GM21528 (cell line): ENCODE results near the gene SRC.
"Not testable (repeated sequence)": the region's sequence is repeated elsewhere in the genome, so short reads cannot be mapped to it uniquely, and the experiment has no call there.

Experiments
- ATAC-seq: cut with Tn5 transposase; IDR thresholded peaks from one replicate; pipeline ENCODE4 v1.9.1; 2021; ENCODE audit warnings: mild to moderate bottlenecking, moderate library complexity; ENCODE audit not compliant: unreplicated experiment, low FRiP score

The SRC gene

GRCh38 chr20:37361336-37361735 is 15.4 kb downstream of the SRC start:
- no peak for ATAC-seq

DNA sequence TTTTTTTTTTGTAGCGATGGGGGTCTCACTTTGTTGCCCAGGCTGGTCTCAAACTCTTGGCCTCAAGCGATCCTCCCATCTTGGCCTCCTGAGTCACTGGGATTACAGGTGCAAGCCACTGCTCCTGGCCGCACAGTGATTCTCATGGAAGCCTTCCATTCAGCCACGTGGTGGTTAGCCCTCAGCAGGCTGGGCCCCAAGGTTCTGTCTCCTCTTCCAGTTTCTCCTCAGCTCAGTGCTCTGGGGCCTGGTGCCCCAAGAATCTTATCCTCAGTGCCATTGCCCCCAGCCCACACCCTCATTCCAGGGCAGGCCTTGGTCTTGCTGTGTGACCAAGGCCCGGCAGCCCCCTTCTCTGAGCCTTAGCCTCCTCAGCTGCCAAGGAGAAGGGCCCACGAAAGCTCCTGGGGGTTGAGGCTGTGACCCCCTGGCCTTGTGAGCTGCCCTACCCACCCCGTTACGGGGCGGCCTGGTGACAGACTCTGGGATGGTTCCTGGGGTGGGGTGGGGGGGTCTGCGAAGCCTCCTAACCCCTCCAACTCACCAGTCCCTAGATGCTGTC is 16.4 kb downstream of the SRC start:
- ATAC-seq = no peak

DNA sequence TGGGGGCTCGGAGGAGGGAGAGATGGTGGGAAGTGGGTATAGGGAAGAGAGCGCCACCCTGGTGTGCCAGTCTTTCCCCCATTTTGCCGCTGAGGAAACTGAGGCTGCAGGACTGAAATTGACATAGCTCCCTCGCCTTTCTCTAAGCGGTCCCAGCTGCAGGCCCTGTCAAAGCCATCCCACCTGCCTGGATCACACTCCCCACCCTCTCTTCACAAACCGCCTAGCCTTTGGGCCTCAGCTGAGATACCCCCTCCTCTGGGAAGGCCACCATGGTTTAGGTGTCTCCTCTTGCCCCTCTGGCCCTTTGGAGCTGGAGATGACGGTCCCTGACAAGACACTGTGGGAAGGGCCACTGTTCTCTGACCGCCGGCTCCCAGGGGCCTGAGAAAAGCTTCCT is 16.9 kb downstream of the SRC start:
- ATAC-seq = no peak

GRCh38 chr20:37363221-37364012 is 17.5 kb downstream of the SRC start:
- no peak for ATAC-seq

DNA sequence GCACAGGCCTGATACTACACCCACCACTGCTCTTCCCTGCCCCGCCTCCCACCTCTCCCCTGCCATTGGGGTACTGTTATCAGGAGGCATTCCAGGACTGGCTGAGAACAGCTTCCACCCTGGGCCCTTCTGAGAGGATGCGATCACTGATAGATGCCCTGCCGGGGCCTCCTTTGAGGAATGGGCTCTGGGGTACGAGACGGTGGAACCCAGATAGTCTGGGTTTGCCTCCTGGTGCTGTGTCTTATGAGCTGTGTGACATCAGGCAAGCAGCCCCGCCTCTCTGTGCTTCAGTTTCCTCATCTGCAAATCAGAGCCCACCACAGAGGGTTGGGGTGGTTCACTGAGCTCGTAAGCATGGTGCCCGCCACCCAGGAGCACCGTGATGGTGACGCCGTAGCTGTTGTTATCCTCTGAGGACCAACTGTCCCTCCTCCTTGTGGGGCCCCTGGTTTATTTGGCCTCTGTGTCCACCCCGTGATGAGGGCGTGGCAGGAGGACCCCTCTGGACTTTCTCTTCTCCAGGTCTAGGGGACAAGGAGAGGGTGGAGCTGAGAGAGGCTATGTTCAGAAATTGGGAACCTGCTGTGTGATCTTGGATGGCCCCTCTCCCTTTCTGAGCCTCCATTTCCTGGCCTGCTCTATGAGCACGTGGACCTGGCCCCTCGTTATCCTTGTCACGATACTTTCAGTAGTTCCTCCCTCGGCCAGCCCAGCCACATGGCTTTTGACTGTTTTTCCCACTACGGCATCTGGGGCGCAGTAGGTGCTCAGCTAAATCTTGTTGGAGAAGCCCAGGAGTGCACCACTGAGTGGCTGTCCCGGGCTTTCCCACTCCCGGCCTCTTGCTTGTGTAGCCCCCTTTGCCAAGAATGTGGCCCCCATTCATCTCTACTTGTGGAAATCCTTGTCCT is 18.3 kb downstream of the SRC start:
- no peak for ATAC-seq

DNA sequence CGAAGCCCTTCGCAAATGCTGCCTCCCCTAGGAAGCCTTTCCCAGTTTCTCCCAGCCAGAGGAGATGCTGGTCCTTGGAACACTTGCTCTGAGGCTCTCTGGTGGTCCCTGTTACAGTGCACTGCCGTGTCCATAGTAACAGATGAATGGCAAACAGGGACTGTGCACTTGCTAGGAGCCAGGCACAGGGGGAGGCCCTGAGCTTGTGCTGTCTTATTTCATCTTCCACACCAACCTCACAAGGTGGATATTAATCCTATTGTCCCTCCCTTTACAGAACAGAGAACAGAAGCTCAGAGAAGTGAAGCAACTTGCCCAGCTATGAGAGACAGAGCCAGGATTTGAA is 19.0 kb downstream of the SRC start:
- no peak for ATAC-seq

- no peak for ATAC-seq
Observed at GRCh38 chr20:37365760-37366638, 20.1 kb downstream of the SRC start.

DNA sequence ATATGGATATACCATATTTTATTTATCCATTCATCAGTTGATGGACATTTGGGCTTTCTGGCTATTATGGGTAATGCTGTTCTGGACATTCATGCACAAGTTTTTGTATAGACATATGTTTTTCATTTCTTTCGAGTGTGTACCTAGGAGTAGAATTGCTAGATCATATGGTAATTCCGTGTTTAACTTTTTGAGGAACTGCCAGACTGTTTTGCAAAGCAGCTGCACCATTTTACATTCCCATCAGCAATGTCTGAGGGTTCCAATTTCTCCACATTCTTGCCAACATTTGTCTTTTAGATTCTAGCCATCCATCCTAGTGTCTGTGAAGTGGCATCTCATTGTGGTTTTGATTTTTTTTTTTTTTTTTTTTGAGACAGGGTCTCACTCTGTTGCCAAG is 20.8 kb downstream of the SRC start:
- no peak for ATAC-seq

DNA sequence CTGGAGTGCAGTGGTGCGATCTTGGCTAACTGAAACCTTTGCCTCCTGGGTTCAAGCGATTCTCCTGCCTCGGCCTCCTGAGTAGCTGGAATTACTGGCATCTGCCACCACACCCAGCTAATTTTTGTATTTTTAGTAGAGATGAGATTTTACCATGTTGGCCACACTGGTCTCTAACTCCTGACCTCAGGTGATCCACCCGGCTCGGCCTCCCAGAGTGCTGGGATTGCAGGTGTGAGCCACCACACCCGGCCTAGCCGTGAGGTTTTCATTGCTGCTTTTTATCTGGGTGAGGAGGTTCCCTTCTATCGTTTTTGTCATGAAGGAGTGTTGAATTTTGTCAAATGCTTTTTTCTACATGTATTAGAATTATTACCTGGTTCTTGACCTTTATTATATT is 23.9 kb downstream of the SRC start:
- ATAC-seq = no peak

DNA sequence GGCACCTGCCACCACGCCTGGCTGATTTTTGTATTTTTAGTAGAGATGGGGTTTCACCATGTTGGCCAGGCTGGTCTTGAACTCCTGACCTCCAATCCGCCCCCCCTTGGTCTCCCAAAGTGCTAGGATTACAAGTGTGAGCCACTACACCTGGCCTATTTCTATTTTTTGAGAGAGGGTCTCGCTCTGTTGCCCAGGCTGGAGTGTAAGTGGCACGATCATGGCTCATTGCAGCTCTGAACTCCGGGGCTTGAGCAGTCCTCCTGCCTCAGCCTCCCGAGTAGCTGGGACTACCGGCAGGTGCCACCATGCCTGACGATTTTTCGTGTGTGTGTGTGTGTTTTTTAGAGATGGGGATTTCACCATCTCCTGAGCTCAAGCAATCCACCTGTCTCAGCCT is 25.9 kb downstream of the SRC start:
- not testable (repeated sequence) for ATAC-seq

DNA sequence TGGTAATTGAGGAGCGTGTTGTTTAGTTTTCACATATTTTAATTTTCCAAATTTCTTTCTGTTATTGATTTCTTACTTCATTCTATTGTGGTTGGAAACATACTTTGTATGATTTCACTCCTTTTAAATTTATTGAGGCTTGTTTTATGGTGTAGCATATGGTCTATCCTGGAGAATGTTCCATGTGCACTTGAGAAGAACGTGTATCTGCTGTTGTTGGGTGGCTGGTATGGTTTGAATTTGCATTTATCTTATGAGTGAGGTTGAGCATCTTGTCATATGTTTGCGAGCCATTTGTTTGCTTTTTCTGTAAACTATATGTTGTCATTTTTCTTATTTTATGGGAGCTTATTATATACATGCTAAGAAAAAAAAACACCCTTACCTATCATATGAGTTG is 26.5 kb downstream of the SRC start:
- no peak for ATAC-seq

DNA sequence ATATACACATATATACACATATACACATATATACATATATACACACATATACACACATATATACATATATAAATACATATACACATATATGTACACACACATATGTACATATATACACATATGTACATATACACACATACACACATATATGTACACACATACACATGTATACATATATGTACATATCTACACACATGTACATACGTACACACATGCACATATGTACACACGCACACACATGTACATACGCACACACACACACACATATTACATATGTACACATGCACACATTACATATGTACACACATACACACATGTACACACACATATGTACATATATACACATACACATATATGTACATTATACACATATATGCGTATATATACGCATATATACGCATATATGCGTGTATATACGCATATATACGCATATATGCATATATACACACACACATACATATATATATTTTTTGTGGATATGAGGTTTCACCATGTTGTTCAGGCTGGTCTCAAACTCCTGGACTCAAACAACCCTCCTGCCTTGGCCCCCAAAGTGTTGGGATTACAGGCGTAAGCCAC is 27.2 kb downstream of the SRC start:
- ATAC-seq = no peak

GRCh38 chr20:37375227-37375626 is 29.3 kb downstream of the SRC start:
- ATAC-seq = peak; percentile 50

DNA sequence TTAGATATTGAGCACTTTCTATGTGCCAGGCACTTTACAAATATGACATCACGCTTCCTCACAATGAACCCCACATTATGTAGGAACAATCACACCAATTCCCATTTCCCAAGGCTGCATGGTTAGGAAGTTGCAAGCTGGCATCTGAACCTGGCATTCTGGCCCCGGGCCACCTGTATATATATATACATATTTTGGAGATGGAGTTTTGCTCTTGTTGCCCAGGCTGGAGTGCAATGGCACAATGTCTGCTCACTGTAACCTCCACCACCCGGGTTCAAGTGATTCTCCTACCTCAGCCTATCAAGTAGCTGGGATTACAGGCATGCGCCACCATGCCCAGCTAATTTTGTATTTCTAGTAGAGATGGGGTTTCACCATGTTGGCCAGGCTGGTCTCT is 30.4 kb downstream of the SRC start:
- no peak for ATAC-seq

DNA sequence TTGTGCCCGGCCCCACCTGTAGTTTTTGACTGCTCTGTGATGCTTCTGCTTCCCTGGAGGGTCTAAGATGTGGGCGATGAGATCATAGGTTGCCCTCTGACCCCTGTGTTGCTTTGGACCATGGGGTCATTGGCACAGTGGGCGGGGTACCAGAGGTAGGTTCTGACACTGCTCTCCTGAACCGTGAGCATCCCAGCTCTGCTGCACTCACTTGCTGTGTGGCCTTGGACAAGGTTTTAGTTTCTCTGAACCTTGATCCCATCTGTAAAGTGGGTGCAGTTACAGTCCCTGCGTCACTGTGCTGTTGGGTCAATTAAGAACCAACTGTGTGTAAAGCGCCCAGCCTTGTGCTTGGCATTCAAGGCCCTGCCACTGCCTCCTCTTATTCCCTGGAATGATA is 30.9 kb downstream of the SRC start:
- no peak for ATAC-seq

GRCh38 chr20:37377346-37378081 is 31.6 kb downstream of the SRC start:
- peak; percentile 45 for ATAC-seq

DNA sequence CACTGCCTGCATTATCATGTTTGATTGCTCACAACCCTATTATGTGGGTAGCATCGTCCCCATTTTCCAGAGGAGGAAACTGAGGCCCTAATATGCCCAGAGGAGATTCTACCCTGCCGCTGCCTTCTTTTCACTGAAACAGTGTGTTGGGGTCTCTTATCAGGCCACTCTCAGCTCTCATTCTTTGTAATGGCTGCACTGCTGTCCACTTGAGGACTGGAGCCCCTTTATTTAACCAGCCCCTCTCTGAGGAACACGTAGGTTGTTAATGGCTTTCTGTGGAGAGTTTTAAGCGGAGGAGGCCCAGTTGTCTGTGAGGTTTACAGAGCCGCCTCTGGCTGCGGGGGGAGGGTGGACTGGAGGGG is 32.5 kb downstream of the SRC start:
- no peak for ATAC-seq

DNA sequence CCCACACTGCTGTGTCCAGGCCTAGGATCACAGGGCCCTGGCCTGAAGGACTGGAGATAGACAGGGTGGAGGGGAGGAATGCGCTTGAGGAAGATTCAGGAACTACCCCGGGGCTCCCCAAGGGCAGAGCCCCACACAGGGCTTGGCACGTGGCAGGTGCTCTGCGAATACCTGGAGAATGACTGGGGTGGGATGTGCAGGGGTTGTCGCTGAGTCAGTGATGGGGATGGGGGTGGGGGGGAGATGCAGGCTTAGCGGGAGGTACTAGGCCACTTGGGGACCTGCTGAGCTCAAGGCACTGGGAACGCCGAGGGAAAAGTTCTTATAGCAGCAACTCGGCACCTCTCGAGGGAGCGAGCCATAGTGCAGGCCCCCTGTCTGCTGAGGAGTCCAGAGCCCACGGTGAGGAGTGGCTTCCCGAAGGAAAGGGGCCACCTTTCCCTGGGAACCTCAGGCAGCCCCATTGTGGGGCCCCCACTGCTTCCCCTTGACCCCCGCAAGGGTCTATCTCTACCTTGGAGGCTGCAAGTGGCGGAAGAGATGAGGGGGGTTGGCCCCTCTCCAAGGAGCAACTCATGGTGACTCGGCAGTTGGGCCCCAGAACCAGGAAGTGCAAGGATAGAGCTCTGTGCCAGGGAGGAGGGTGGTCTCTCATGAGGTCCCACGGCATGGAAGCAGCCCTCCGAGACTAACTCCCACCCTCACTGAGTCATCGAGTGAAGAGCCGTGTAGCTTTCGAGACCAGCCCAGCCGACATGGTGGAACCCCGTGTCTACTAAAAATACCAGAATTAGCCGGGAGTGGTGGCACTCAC is 33.1 kb downstream of the SRC start:
- no peak for ATAC-seq
